ENCODE data around the gene RGS19.

Gene RGS19

GRCh38 chr20:64025826-64026412 lies 53.4 kb downstream of the RGS19 start:
- no peak for DNase-seq (ENCODE audit: low spot score)
- TF ChIP-seq CTCF (IDR thresholded peaks at IDR 0.05) = no peak
- no peak overlapping the region for H3K27ac ChIP-seq
- H3K4me3 ChIP-seq = no peak overlapping the region

- no peak overlapping the region for H3K4me3 ChIP-seq
- no peak for DNase-seq (ENCODE audit: low spot score)
- H3K27ac ChIP-seq = no peak overlapping the region
- TF ChIP-seq CTCF (IDR thresholded peaks at IDR 0.05) = no peak
Measured at GRCh38 chr20:64025101-64025825, 54.1 kb downstream of the RGS19 start.

GRCh38 chr20:64024141-64024990 lies 55.0 kb downstream of the RGS19 start:
- no peak overlapping the region for H3K27ac ChIP-seq
- no peak for TF ChIP-seq CTCF (IDR thresholded peaks at IDR 0.05)
- H3K4me3 ChIP-seq = no peak overlapping the region
- no peak for DNase-seq (ENCODE audit: low spot score)

GRCh38 chr20:64023361-64024140 lies 55.8 kb downstream of the RGS19 start:
- TF ChIP-seq CTCF (IDR thresholded peaks at IDR 0.05) = no peak
- no peak for DNase-seq (ENCODE audit: low spot score)
- H3K4me3 ChIP-seq = no peak overlapping the region
- no peak overlapping the region for H3K27ac ChIP-seq
